Body of pancreas (tissue), 4 donors: ENCODE results near the gene ARHGAP6. TPM values are rescaled to one million over a fixed set of nuclear protein-coding genes. Genes with fewer than 3 reads are reported as not detected.

Source experiments
- ATAC-seq: fragments of 150-250 bp; one replicate; pipeline ENCODE4 v1.9.1; 2016
- DNase-seq, 4 donors: peaks; one replicate each; pipeline ENCODE4 v3.0.0-alpha.2; 2019
- H3K27ac ChIP-seq, 4 donors: fragments of 200-600 bp; sonication (generic); 1 replicate in 3 of 4; 2 replicates in 1 of 4; pipeline versions ENCODE4 v1.5.1 to v1.6.1; 2016 to 2019; ENCODE audit warnings: mild to moderate bottlenecking in 1 of 4, mixed read lengths in 1 of 4, moderate library complexity in 1 of 4
- H3K27me3 ChIP-seq, 2 donors: fragments of 200-600 bp; sonication (generic); one replicate each; pipeline ENCODE4 v1.6.0; 2016; ENCODE audit warnings: mild to moderate bottlenecking in 1 of 2
- H3K36me3 ChIP-seq, 2 donors: fragments of 200-600 bp; sonication (generic); replicated peaks in 1 of 2; 2 replicates each; pipeline ENCODE4 v1.5.1; 2016; ENCODE audit warnings: low read depth in 2 of 2; ENCODE audit not compliant: insufficient read depth in 1 of 2
- H3K4me1 ChIP-seq: fragments of 200-600 bp; sonication (generic); one replicate; pipeline ENCODE4 v1.6.0; 2016
- H3K4me3 ChIP-seq, 2 donors: fragments of 200-600 bp; sonication (generic); 1 replicate in 1 of 2; 2 replicates in 1 of 2; pipeline ENCODE4 v1.5.1; 2016 to 2019
- H3K9me3 ChIP-seq, 3 donors: fragments of 200-600 bp; sonication (generic); 1 replicate in 2 of 3; 2 replicates in 1 of 3; pipeline ENCODE4 v1.5.1; 2016
- CTCF ChIP-seq, 7 experiments: fragments of 450-650 bp in 4 of 7; fragments of 200-600 bp in 3 of 7; sonication (generic) in 3 of 7; IDR thresholded peaks; one replicate each; pipeline ENCODE4 v1.5.1; 2016 to 2019; ENCODE audit warnings: antibody characterized with exemption in 7 of 7
- POLR2A ChIP-seq, 3 donors: fragments of 450-650 bp; IDR thresholded peaks; one replicate each; pipeline ENCODE4 v1.6.1; 2016; ENCODE audit warnings: antibody characterized with exemption in 3 of 3, mild to moderate bottlenecking in 2 of 3
- WGBS, 2 donors: methylation state at CpG; one replicate each; pipeline ENCODE4 v1.1.5; 2017; 5-methylcytosine and 5-hydroxymethylcytosine counted together
- intact Hi-C: fragments of 100-400 bp; cut with DNase I; formaldehyde crosslinking; loops from one replicate; pipeline ENCODE4 v1.15.1; 2023
- total RNA-seq, 2 donors: library from RNA; depleted of rRNA; stranded (reverse); fragments of >200 nt; gene quantifications; one replicate each; pipeline ENCODE4 v1.1.0, GENCODE V29; 2016

Gene ARHGAP6
- total RNA-seq, 2 donors from 2014 or later = 2.3 to 10.9 TPM

GRCh38 chrX:11687157-11687556, 21.4 kb upstream of the ARHGAP6 start:
- Histone ChIP-seq H3K9me3 (no peaks in the 10 kb centered on the region), H3K4me3 (no peak overlapping the region), H3K27me3 (no peaks in the 10 kb centered on the region), H3K27ac (no peak overlapping the region), H3K4me1 (no peaks in the 10 kb centered on the region), H3K36me3 (no peaks in the 10 kb centered on the region)
- WGBS, 2 donors = 60 to 69% methylated on average over 2 of the region's 2 CpGs
- DNase-seq (no peak), ATAC-seq (no peak)
- intact Hi-C loops = no loop called here
- TF ChIP-seq POLR2A (IDR thresholded peaks at IDR 0.05) (no peak), CTCF (IDR thresholded peaks at IDR 0.05) (no peak)

GRCh38 chrX:11683057-11683456, 17.3 kb upstream of the ARHGAP6 start:
- Histone ChIP-seq H3K4me3 (no peak overlapping the region), H3K4me1 (no peaks in the 10 kb centered on the region), H3K36me3 (no peaks in the 10 kb centered on the region), H3K27ac (no peak overlapping the region), H3K27me3 (no peaks in the 10 kb centered on the region), H3K9me3 (no peaks in the 10 kb centered on the region)
- TF ChIP-seq CTCF (IDR thresholded peaks at IDR 0.05) = no peak
- no peak for TF ChIP-seq POLR2A (IDR thresholded peaks at IDR 0.05)
- WGBS, 2 donors = 82% methylated on average over 3 of the region's 3 CpGs
- intact Hi-C loops = no loop called here
- DNase-seq = no peak
- no peak for ATAC-seq

- no peak for DNase-seq
- H3K9me3 ChIP-seq = no peaks in the 10 kb centered on the region
- intact Hi-C loops = no loop called here
- TF ChIP-seq CTCF (IDR thresholded peaks at IDR 0.05) = no peak
- TF ChIP-seq POLR2A (IDR thresholded peaks at IDR 0.05) = no peak
- H3K36me3 ChIP-seq = no peaks in the 10 kb centered on the region
- H3K4me1 ChIP-seq = no peaks in the 10 kb centered on the region
- H3K27me3 ChIP-seq = no peaks in the 10 kb centered on the region
- WGBS, 2 donors = 28% methylated on average over 5 of the region's 5 CpGs
- no peak overlapping the region for H3K4me3 ChIP-seq
- ATAC-seq = no peak
- no peak overlapping the region for H3K27ac ChIP-seq
Observed at GRCh38 chrX:11678158-11678557, 12.4 kb upstream of the ARHGAP6 start.

DNA sequence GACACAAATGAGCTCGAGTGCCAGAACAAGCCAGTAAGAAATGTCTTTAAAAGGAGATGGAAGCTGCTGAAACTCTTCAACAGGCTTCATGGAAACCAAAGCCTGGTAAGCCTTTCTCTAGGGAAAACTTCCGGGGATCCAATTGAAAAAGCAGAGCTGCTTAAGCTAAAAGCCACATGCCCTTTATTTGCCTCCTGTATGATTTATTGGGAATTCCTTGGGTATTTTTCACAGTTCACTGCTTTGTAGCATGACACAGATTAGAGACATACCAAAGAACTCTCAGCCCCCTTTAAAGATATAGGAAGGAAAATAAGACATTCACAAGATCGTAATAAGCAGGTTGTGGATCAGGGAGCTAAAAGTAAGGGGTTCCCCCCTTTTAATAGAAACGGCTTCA, 6.5 kb upstream of the ARHGAP6 start:
- WGBS, 2 donors = 48 to 52% methylated on average over 4 of the region's 4 CpGs
- H3K27ac ChIP-seq = no peak overlapping the region
- intact Hi-C loops = no loop called here

More for the DNA sequence above, 6.5 kb upstream of the ARHGAP6 start:
- DNase-seq = no peak
- Histone ChIP-seq H3K27me3 (no peaks in the 10 kb centered on the region), H3K4me3 (no peak overlapping the region), H3K4me1 (no peaks in the 10 kb centered on the region), H3K9me3 (no peaks in the 10 kb centered on the region), H3K36me3 (no peaks in the 10 kb centered on the region)
- TF ChIP-seq POLR2A (IDR thresholded peaks at IDR 0.05) (no peak), CTCF (IDR thresholded peaks at IDR 0.05) (no peak)
- no peak for ATAC-seq
